ENCODE data around the gene MEX3A. TPM values are rescaled to one million over a fixed set of nuclear protein-coding genes. Genes with fewer than 3 reads are reported as not detected.

MEX3A gene
- total and polyA plus RNA-seq, 10 of the 15 experiments (the other 5 are each of a cell fraction or from before 2014, with no cell fraction given): 0.11 to 5.1 (median 1.7) TPM

DNA sequence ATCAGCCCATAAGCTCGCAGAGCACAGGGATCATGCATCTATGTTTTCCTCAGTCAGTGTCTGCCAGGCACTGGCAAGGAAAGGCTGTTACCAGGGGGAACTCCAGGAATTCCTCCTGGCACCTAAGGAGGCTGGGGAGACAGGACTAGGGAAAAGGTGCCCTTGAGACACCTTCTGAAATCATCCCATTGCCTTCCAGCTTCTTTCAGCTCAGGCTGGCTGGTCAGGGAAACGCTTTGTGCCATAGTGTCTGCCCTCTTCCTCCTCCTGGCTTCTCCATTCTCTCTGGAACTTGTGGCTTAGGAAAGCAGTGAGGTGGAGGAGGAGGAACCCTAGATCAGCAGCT lies 46.0 kb upstream of the MEX3A start:
- Histone ChIP-seq H3K27me3 (replicated peaks in 1 of 2; ENCODE audit: control insufficient read depth in 2 of 2, insufficient read depth in 2 of 2, low read length in 1 of 2) (no peaks in the 10 kb centered on the region), H3K4me3 (no peak overlapping the region), H3K4me2 (ENCODE audit: control insufficient read depth, insufficient read depth) (no peak overlapping the region), H3K9me3 (replicated peaks; ENCODE audit: control insufficient read depth, insufficient read depth, low read length) (no peaks in the 10 kb centered on the region), H3K4me1 (ENCODE audit: control insufficient read depth, insufficient read depth, low read length) (peaks cover 62% of the 10 kb centered on the region), H2AFZ (ENCODE audit: control insufficient read depth, low read depth, low read length) (no peak overlapping the region), H3K9ac (ENCODE audit: control insufficient read depth, insufficient read depth, low read length) (no peak overlapping the region), H3K36me3 (ENCODE audit: control insufficient read depth in 2 of 2, insufficient read depth in 2 of 2, low read length in 1 of 2) (peaks cover 0 to 3% of the 10 kb centered on the region in 2 experiments; a peak in 2 of 4 replicates), H3K27ac (ENCODE audit: control insufficient read depth, insufficient read depth) (peak overlapping the region; percentile 56), H3K79me2 (ENCODE audit: control insufficient read depth, insufficient read depth, low read length) (peaks cover 42% of the 10 kb centered on the region), H4K20me1 (ENCODE audit: control insufficient read depth, insufficient read depth) (no peaks in the 10 kb centered on the region)
- RAD21 ChIA-PET (ENCODE audit: unreplicated experiment): interaction anchor here (0.6 to 22.2 kb wide), 16 partner anchors 9 to 636 kb away, joined by 3 to 695 read pairs (median 4); partner anchors contain the start of genes LMNA and PMF1
- SMC1A ChIA-PET (ENCODE audit: uncharacterized antibody, unreplicated experiment): interaction anchor here (0.7 to 23.6 kb wide), 15 partner anchors 11 to 315 kb away, joined by 3 to 874 read pairs (median 4); partner anchors contain the start of genes LMNA and SMG5
- WGBS (ENCODE audit: insufficient coverage, insufficient replicate concordance, low lambda C conversion rate, missing lambda C conversion rate): 87% methylated on average over 2 of the region's 2 CpGs
- CTCF ChIA-PET: interaction anchor here (1.2 to 25.7 kb wide), 15 partner anchors 9 to 192 kb away, joined by 3 to 1294 read pairs (median 13); partner anchors contain the start of genes LMNA and SMG5
- ATAC-seq: no peak
- POLR2A ChIA-PET: interaction anchor here (0.6 to 7.0 kb wide), 8 partner anchors 9 to 36 kb away, joined by 4 to 89 read pairs (median 6); partner anchors contain the start of gene LMNA
- intact Hi-C loops (cut with micrococcal nuclease; ENCODE audit: unreplicated experiment): no loop called here
- in situ Hi-C loops (cut with MboI): no loop called here
- no peak for FAIRE-seq
- BruUV-seq (replicated peaks): no TSS peak
- TF ChIP-seq JUND (IDR thresholded peaks at IDR 0.05; ENCODE audit: low read depth, low read length) (no peak), PAX5 (IDR thresholded peaks at IDR 0.05; ENCODE audit: borderline replicate concordance, low read depth, low read length) (no peak), WRNIP1 (IDR thresholded peaks at IDR 0.05; ENCODE audit: borderline replicate concordance, low read depth, low read length) (0 out of 2 replicates have a peak, but pooled peaks have one; percentile 21), ZNF384 (IDR thresholded peaks at IDR 0.05; ENCODE audit: borderline replicate concordance, low read depth, low read length) (no peak)
- no peak for DNase-seq (ENCODE audit: low read depth, low spot score)

Measured in GM12878 (cell line).